HEK293 (cell line): Measurements from ENCODE around the gene ERMARD.
A peak's percentile ranks its signal among the peaks of the same experiment; 100 is the strongest.

Experiments used
- CTCF ChIA-PET: fragments of 350-600 bp; formaldehyde crosslinking; extraction: SDS; loops from one replicate; lab custom pipeline; 2021; ENCODE audit warnings: antibody characterized with exemption; lab: Yijun Ruan, JAX
- POLR2A ChIA-PET: fragments of 300-600 bp; formaldehyde crosslinking; extraction: SDS; loops from one replicate; lab custom pipeline; 2020; ENCODE audit warnings: antibody characterized with exemption, inconsistent platforms; lab: Yijun Ruan, JAX
- H3K27ac ChIP-seq: fragments of 200-500 bp; sonication (Bioruptor generic); 2 replicates; pipeline ENCODE4 v1.5.1; 2014; ENCODE audit warnings: low read depth, low read length, control low read depth, inconsistent platforms; ENCODE audit errors: extremely low read depth
- H3K36me3 ChIP-seq, 2 experiments: fragments of 200-500 bp in 1 of 2; sonication (Bioruptor generic) in 1 of 2; 1 replicate in 1 of 2; 2 replicates in 1 of 2; pipeline ENCODE4 v1.5.1; 2014 to 2017; ENCODE audit warnings: inconsistent platforms in 2 of 2, low read length in 2 of 2; ENCODE audit not compliant: control insufficient read depth in 2 of 2, insufficient read depth in 1 of 2
- H3K4me1 ChIP-seq: fragments of 200-500 bp; sonication (Bioruptor generic); 2 replicates; pipeline ENCODE4 v1.5.1; 2014; ENCODE audit warnings: mild to moderate bottlenecking, low read length, inconsistent platforms; ENCODE audit not compliant: control insufficient read depth, insufficient read depth
- H3K4me3 ChIP-seq: 2 replicates; pipeline ENCODE4 v1.5.1; 2011; ENCODE audit warnings: low read depth, mild to moderate bottlenecking, control low read depth, low read length, moderate library complexity
- H3K9me3 ChIP-seq: fragments of 200-500 bp; sonication (Bioruptor generic); 2 replicates; pipeline ENCODE4 v1.5.1; 2014; ENCODE audit warnings: low read depth, low read length, inconsistent platforms; ENCODE audit not compliant: control insufficient read depth, insufficient read depth
- HOXC10 ChIP-seq: sonication (generic); formaldehyde crosslinking; IDR thresholded peaks from 2 replicates; pipeline ENCODE4 v1.8.1; 2023; ENCODE audit warnings: mild to moderate bottlenecking, missing genetic modification reagents
- PRDM1 ChIP-seq: fragments of 450-650 bp; formaldehyde crosslinking; IDR thresholded peaks from 2 replicates; pipeline ENCODE4; 2016; ENCODE audit warnings: missing biosample characterization, missing genetic modification characterization
- SCRT2 ChIP-seq: fragments of 450-650 bp; formaldehyde crosslinking; IDR thresholded peaks from 2 replicates; pipeline ENCODE4 v1.5.1; 2016; ENCODE audit warnings: missing biosample characterization, missing genetic modification characterization
- SP2 ChIP-seq: fragments of 450-650 bp; formaldehyde crosslinking; IDR thresholded peaks from 2 replicates; pipeline ENCODE4 v1.5.1; 2016; ENCODE audit warnings: missing biosample characterization, missing genetic modification characterization
- ZBTB11 ChIP-seq: fragments of 450-650 bp; formaldehyde crosslinking; conservative IDR thresholded peaks from 2 replicates; pipeline ENCODE4 v1.5.1; 2016; ENCODE audit warnings: low read depth, missing biosample characterization, missing genetic modification characterization
- ZBTB17 ChIP-seq: fragments of 450-650 bp; formaldehyde crosslinking; IDR thresholded peaks from 2 replicates; pipeline ENCODE4 v1.5.1; 2016; ENCODE audit warnings: missing biosample characterization, missing genetic modification characterization
- ZBTB44 ChIP-seq: fragments of 450-650 bp; IDR thresholded peaks from 2 replicates; pipeline ENCODE4 v1.5.1; 2018; ENCODE audit warnings: missing biosample characterization, mild to moderate bottlenecking, missing genetic modification characterization
- ZBTB6 ChIP-seq: fragments of 450-650 bp; formaldehyde crosslinking; IDR thresholded peaks from 2 replicates; pipeline ENCODE4 v1.5.1; 2017; ENCODE audit warnings: missing biosample characterization, missing genetic modification characterization
- ZNF138 ChIP-seq: fragments of 450-650 bp; formaldehyde crosslinking; IDR thresholded peaks from 2 replicates; pipeline ENCODE4 v1.5.1; 2016; ENCODE audit warnings: missing biosample characterization, missing genetic modification characterization, borderline replicate concordance
- ZNF18 ChIP-seq: fragments of 450-650 bp; formaldehyde crosslinking; IDR thresholded peaks from 2 replicates; pipeline ENCODE4 v1.5.1; 2016; ENCODE audit warnings: missing biosample characterization, missing genetic modification characterization
- ZNF311 ChIP-seq: fragments of 450-650 bp; formaldehyde crosslinking; IDR thresholded peaks from 2 replicates; pipeline ENCODE4 v1.5.1; 2017; ENCODE audit warnings: missing biosample characterization, missing genetic modification characterization, borderline replicate concordance
- ZNF350 ChIP-seq: fragments of 450-650 bp; formaldehyde crosslinking; IDR thresholded peaks from 2 replicates; pipeline ENCODE4 v1.5.0; 2017; ENCODE audit warnings: missing biosample characterization, mild to moderate bottlenecking, missing genetic modification characterization
- ZNF394 ChIP-seq: fragments of 450-650 bp; formaldehyde crosslinking; IDR thresholded peaks from 2 replicates; pipeline ENCODE4 v1.5.1; 2016; ENCODE audit warnings: missing biosample characterization, missing genetic modification characterization, mild to moderate bottlenecking, moderate library complexity, borderline replicate concordance
- ZNF404 ChIP-seq: fragments of 450-650 bp; formaldehyde crosslinking; IDR thresholded peaks from 2 replicates; pipeline ENCODE4 v1.5.1; 2017; ENCODE audit warnings: missing biosample characterization, missing genetic modification characterization
- ZNF501 ChIP-seq: fragments of 450-650 bp; formaldehyde crosslinking; IDR thresholded peaks from 2 replicates; pipeline ENCODE4 v1.5.1; 2016; ENCODE audit warnings: missing biosample characterization, missing genetic modification characterization
- ZNF521 ChIP-seq: fragments of 450-650 bp; formaldehyde crosslinking; IDR thresholded peaks from 2 replicates; pipeline ENCODE4 v1.5.1; 2017; ENCODE audit warnings: missing biosample characterization, mild to moderate bottlenecking, missing genetic modification characterization
- ZNF580 ChIP-seq: fragments of 450-650 bp; formaldehyde crosslinking; IDR thresholded peaks from 2 replicates; pipeline ENCODE4 v1.5.1; 2016; ENCODE audit warnings: missing biosample characterization, missing genetic modification characterization
- ZNF621 ChIP-seq: fragments of 450-650 bp; formaldehyde crosslinking; IDR thresholded peaks from 2 replicates; pipeline ENCODE4 v1.5.1; 2017; ENCODE audit warnings: missing biosample characterization, missing genetic modification characterization
- ZNF830 ChIP-seq: fragments of 450-650 bp; IDR thresholded peaks from 2 replicates; pipeline ENCODE4 v1.5.0; 2018; ENCODE audit warnings: missing biosample characterization, missing genetic modification characterization, low read depth, mild to moderate bottlenecking, moderate library complexity

ERMARD gene

GRCh38 chr6:169702840-169703246, 48.6 kb upstream of the ERMARD start:
- POLR2A ChIA-PET = interaction anchor here (0.9 to 3.3 kb wide), 8 partner anchors 9 to 53 kb away, joined by 3 to 33 read pairs (median 9); partner anchors contain the start of genes DYNLT2 and ERMARD
- H3K36me3 ChIP-seq = peaks cover 5 to 71% of the 10 kb centered on the region in 2 experiments; a peak in 1 of 3 replicates
- CTCF ChIA-PET = interaction anchor here (0.7 kb wide), 1 partner anchor 710 kb away, joined by 3 read pairs; no protein-coding TSS in a partner anchor
- TF ChIP-seq ZNF830 (tag by site-specific recombination) = no peak
- no peak for TF ChIP-seq ZNF404 (tag by site-specific recombination)
- no peak for TF ChIP-seq HOXC10
- TF ChIP-seq ZNF311 (tag by site-specific recombination) = no peak
- no peak for TF ChIP-seq ZNF621 (tag by site-specific recombination)
- TF ChIP-seq SP2 (tag by site-specific recombination) = peak; percentile 61
- peak overlapping the region; percentile 97 for H3K4me3 ChIP-seq
- peak overlapping the region; percentile 86; the same call in 1 of the 2 replicates for H3K27ac ChIP-seq
- H3K9me3 ChIP-seq = no peaks in the 10 kb centered on the region
- peaks cover 9% of the 10 kb centered on the region; the same call in 1 of the 2 replicates for H3K4me1 ChIP-seq

- 0 out of 2 replicates have a peak, but pooled peaks have one; percentile 22 for TF ChIP-seq ZBTB11 (tag by site-specific recombination)
- peak; percentile 82 for TF ChIP-seq ZBTB17 (tag by site-specific recombination)
- 0 out of 2 replicates have a peak, but pooled peaks have one; percentile 15 for TF ChIP-seq ZBTB44 (tag by site-specific recombination)
- no peak for TF ChIP-seq ZNF18 (tag by site-specific recombination)
- TF ChIP-seq, all 188 proteins: peak for 3
- Histone ChIP-seq H3K4me1 (0 out of 2 replicates have a peak, but pooled peaks cover 3% of the 10 kb centered on the region), H3K9me3 (no peaks in the 10 kb centered on the region), H3K4me3 (no peak overlapping the region), H3K27ac (no peak overlapping the region), H3K36me3 (peaks cover 29 to 90% of the 10 kb centered on the region in 2 experiments; a peak in 2 of 3 replicates)
- ChIA-PET CTCF (no interaction called here), POLR2A (no interaction called here)
Observed at GRCh38 chr6:169707772-169708171, 43.6 kb upstream of the ERMARD start.

GRCh38 chr6:169709293-169709692, 42.1 kb upstream of the ERMARD start:
- TF ChIP-seq ZNF501 (tag by site-specific recombination) (no peak), PRDM1 (tag by site-specific recombination) (peak; percentile 68; the same call in 1 of the 2 replicates), SCRT2 (tag by site-specific recombination) (peak; percentile 40; the same call in 1 of the 2 replicates), ZBTB6 (tag by site-specific recombination) (no peak), ZNF394 (tag by site-specific recombination) (no peak), ZNF138 (tag by site-specific recombination) (no peak), ZNF521 (tag by site-specific recombination) (no peak), ZNF350 (tag by site-specific recombination) (no peak), ZNF580 (no peak)
- TF ChIP-seq, all 188 proteins: peak for 2
- H3K36me3 ChIP-seq = peaks cover 42 to 86% of the 10 kb centered on the region in 2 experiments
- CTCF ChIA-PET = interaction anchor here (1.4 to 2.4 kb wide), 2 partner anchors 10 to 13 kb away, joined by 3 to 21 read pairs; no protein-coding TSS in a partner anchor

More at GRCh38 chr6:169709293-169709692, 42.1 kb upstream of the ERMARD start:
- POLR2A ChIA-PET = no interaction called here
- no peaks in the 10 kb centered on the region for H3K9me3 ChIP-seq
- no peak overlapping the region for H3K4me3 ChIP-seq
- H3K4me1 ChIP-seq = 0 out of 2 replicates have a peak, but pooled peaks cover under 1% of the 10 kb centered on the region
- no peak overlapping the region for H3K27ac ChIP-seq
